Measurements from ENCODE around the gene NPAS3.

GRCh38 chr14:33342299-33342974 is 403.8 kb downstream of the NPAS3 start:
- TF ChIP-seq POLR2A (IDR thresholded peaks at IDR 0.05; ENCODE audit: low read length) (no peak), GATA1 (IDR thresholded peaks at IDR 0.05; ENCODE audit: low read depth, low read length) (no peak)

Data from erythroblast (primary cell).